ENCODE data around the gene LBR.
A peak's percentile ranks its signal among the peaks of the same experiment; 100 is the strongest.
"Not testable (repeated sequence)": the region's sequence is repeated elsewhere in the genome, so short reads cannot be mapped to it uniquely, and the experiment has no call there.

The LBR gene

GRCh38 chr1:225473676-225474438 is 46.0 kb upstream of the LBR start:
- not testable (repeated sequence) for H3K27ac ChIP-seq (ENCODE audit: extremely low read depth, low read depth, low read length); H3K4me3 ChIP-seq (ENCODE audit: low read depth, low read length); H3K4me1 ChIP-seq (ENCODE audit: control insufficient read depth, insufficient read depth, low read length); H3K9me3 ChIP-seq (ENCODE audit: control insufficient read depth, insufficient read depth, low read depth, low read length); H3K36me3 ChIP-seq (ENCODE audit: control insufficient read depth in 2 of 2, insufficient read depth in 1 of 2, low read length in 2 of 2)
- peak; percentile 58 for TF ChIP-seq SCRT2 (tag by site-specific recombination; IDR thresholded peaks at IDR 0.05)
- CTCF ChIA-PET: interaction anchor here (0.7 to 23.4 kb wide), 69 partner anchors 8 to 1665 kb away, joined by 3 to 567 read pairs (median 6); partner anchors contain the start of genes EPHX1, LBR, LEFTY1 and PYCR2
- POLR2A ChIA-PET: interaction anchor here (0.8 to 1.3 kb wide), 5 partner anchors 8 to 526 kb away, joined by 3 to 4 read pairs (median 4); partner anchors contain the start of gene SDE2

GRCh38 chr1:225473266-225473665 is 45.4 kb upstream of the LBR start:
- H3K36me3 ChIP-seq (ENCODE audit: control insufficient read depth in 2 of 2, insufficient read depth in 1 of 2, low read length in 2 of 2); H3K4me3 ChIP-seq (ENCODE audit: low read depth, low read length); H3K9me3 ChIP-seq (ENCODE audit: control insufficient read depth, insufficient read depth, low read depth, low read length); H3K27ac ChIP-seq (ENCODE audit: extremely low read depth, low read depth, low read length); H3K4me1 ChIP-seq (ENCODE audit: control insufficient read depth, insufficient read depth, low read length): not testable (repeated sequence)
- ChIA-PET CTCF (interaction anchor here (0.7 to 23.4 kb wide), 16 partner anchors 9 to 1664 kb away, joined by 3 to 567 read pairs (median 4); partner anchors contain the start of gene SRP9), POLR2A (interaction anchor here (0.8 to 1.3 kb wide), 2 partner anchors 8 to 526 kb away, joined by 3 to 4 read pairs; partner anchors contain the start of gene SDE2)
- 0 out of 2 replicates have a peak, but pooled peaks have one; percentile 19 for TF ChIP-seq ZIC2 (tag by site-specific recombination; IDR thresholded peaks at IDR 0.05)

- H3K4me3 ChIP-seq (ENCODE audit: low read depth, low read length): no peak overlapping the region
- no peaks in the 10 kb centered on the region for H3K4me1 ChIP-seq (ENCODE audit: control insufficient read depth, insufficient read depth, low read length)
- TF ChIP-seq ZNF785 (tag by site-specific recombination; IDR thresholded peaks at IDR 0.05) (no peak), GLIS2 (tag by site-specific recombination; IDR thresholded peaks at IDR 0.05) (peak; percentile 52), REPIN1 (tag by site-specific recombination; IDR thresholded peaks at IDR 0.05; ENCODE audit: low read depth) (no peak), GLIS1 (tag by site-specific recombination; IDR thresholded peaks at IDR 0.05) (peak; percentile 28), ZIC2 (tag by site-specific recombination; IDR thresholded peaks at IDR 0.05) (peak; percentile 85), ZNF830 (tag by site-specific recombination; IDR thresholded peaks at IDR 0.05; ENCODE audit: low read depth) (no peak), ZNF518A (tag by site-specific recombination; conservative IDR thresholded peaks at IDR 0.05; ENCODE audit: low read depth) (no peak)
- H3K36me3 ChIP-seq (ENCODE audit: control insufficient read depth in 2 of 2, insufficient read depth in 1 of 2, low read length in 2 of 2): no peaks in the 10 kb centered on the region
- CTCF ChIA-PET: interaction anchor here (0.6 to 23.4 kb wide), 9 partner anchors 9 to 516 kb away, joined by 3 to 567 read pairs (median 12); partner anchors contain the start of gene SRP9
- no peaks in the 10 kb centered on the region for H3K9me3 ChIP-seq (ENCODE audit: control insufficient read depth, insufficient read depth, low read depth, low read length)
- POLR2A ChIA-PET: no interaction called here
- no peak overlapping the region for H3K27ac ChIP-seq (ENCODE audit: extremely low read depth, low read depth, low read length)
Observed at GRCh38 chr1:225471453-225472301, 43.8 kb upstream of the LBR start.

GRCh38 chr1:225471109-225471452 is 43.2 kb upstream of the LBR start:
- POLR2A ChIA-PET: no interaction called here
- TF ChIP-seq ZFP69B (tag by site-specific recombination; IDR thresholded peaks at IDR 0.05) (no peak), CTCF (tag by site-specific recombination; IDR thresholded peaks at IDR 0.05) (no peak), GFI1B (tag by site-specific recombination; IDR thresholded peaks at IDR 0.05) (no peak), ZNF600 (tag by site-specific recombination; IDR thresholded peaks at IDR 0.05) (no peak), ZEB2 (tag by site-specific recombination; IDR thresholded peaks at IDR 0.05) (no peak), ZNF548 (tag by site-specific recombination; IDR thresholded peaks at IDR 0.05) (no peak), ZNF510 (tag by site-specific recombination; IDR thresholded peaks at IDR 0.05; ENCODE audit: insufficient replicate concordance) (no peak), ZNF37A (tag by site-specific recombination; IDR thresholded peaks at IDR 0.05) (no peak), ZNF341 (tag by site-specific recombination; IDR thresholded peaks at IDR 0.05; ENCODE audit: low read depth) (no peak), GLIS2 (tag by site-specific recombination; IDR thresholded peaks at IDR 0.05) (no peak)
- CTCF ChIA-PET: interaction anchor here (0.6 to 23.4 kb wide), 7 partner anchors 11 to 516 kb away, joined by 3 to 567 read pairs (median 12); partner anchors contain the start of gene SRP9
- Histone ChIP-seq H3K27ac (ENCODE audit: extremely low read depth, low read depth, low read length) (no peak overlapping the region), H3K9me3 (ENCODE audit: control insufficient read depth, insufficient read depth, low read depth, low read length) (no peaks in the 10 kb centered on the region), H3K4me3 (ENCODE audit: low read depth, low read length) (no peak overlapping the region), H3K4me1 (ENCODE audit: control insufficient read depth, insufficient read depth, low read length) (no peaks in the 10 kb centered on the region), H3K36me3 (ENCODE audit: control insufficient read depth in 2 of 2, insufficient read depth in 1 of 2, low read length in 2 of 2) (no peaks in the 10 kb centered on the region)

Data from HEK293 (cell line).